GM23248 (cell line): ENCODE data around the gene PIP5K1B.

Source experiments
- EZH2 ChIP-seq: fragments of 200-600 bp; sonication (generic); IDR thresholded peaks from 2 replicates; pipeline ENCODE4 v1.6.1; 2018; ENCODE audit warnings: antibody characterized with exemption, mild to moderate bottlenecking; ENCODE audit not compliant: insufficient read depth, poor library complexity, severe bottlenecking
- EZH2phosphoT487 ChIP-seq: fragments of 200-600 bp; sonication (generic); IDR thresholded peaks from 2 replicates; pipeline ENCODE4 v1.6.1; 2018; ENCODE audit warnings: antibody characterized with exemption, moderate library complexity, mild to moderate bottlenecking, low read depth; ENCODE audit not compliant: insufficient read depth

- TF ChIP-seq EZH2 (no peak), EZH2phosphoT487 (no peak)
These were observed 202.9 kb downstream of the PIP5K1B start for GRCh38 chr9:68907910-68908309.
